ENCODE measurements around the gene ISG20.

GRCh38 chr15:88615303-88616107, 23.3 kb upstream of the ISG20 start:
- TF ChIP-seq SUZ12 (IDR thresholded peaks at IDR 0.05; ENCODE audit: extremely low read depth, insufficient read depth, insufficient read length) (no peak), YY1 (IDR thresholded peaks at IDR 0.05; ENCODE audit: insufficient read depth, insufficient read length) (no peak)

Measured in NT2/D1 (cell line).